Endometrial microvascular endothelial cells (primary cell): ENCODE data around the gene CACNA1C. TPM values are rescaled to one million over a fixed set of nuclear protein-coding genes. Genes with fewer than 3 reads are reported as not detected.
"Not testable (repeated sequence)": the region's sequence is repeated elsewhere in the genome, so short reads cannot be mapped to it uniquely, and the experiment has no call there.

Experiments used
- in situ Hi-C: cut with HindIII; loops from 2 replicates; pipeline ENCODE4 v1.10.0; 2017; ENCODE audit warnings: low sequenced_read_pairs, low pct_unique_long_range_greater_than_20kb; ENCODE audit errors: inconsistent ontology term
- total RNA-seq: library from RNA; depleted of rRNA; stranded (reverse); fragments of >200 nt; gene quantifications from one replicate; pipeline ENCODE4 v1.2.3, GENCODE V29; 2015; ENCODE audit errors: inconsistent ontology term

CACNA1C gene
- total RNA-seq, 1 donor from 2014 or later: not detected

GRCh38 chr12:2483713-2484112 lies 430.9 kb downstream of the CACNA1C start:
- in situ Hi-C loops: no loop called here

GRCh38 chr12:2484141-2484776 lies 431.5 kb downstream of the CACNA1C start:
- in situ Hi-C loops: no loop called here

GRCh38 chr12:2485681-2486080 lies 432.9 kb downstream of the CACNA1C start:
- in situ Hi-C loops: no loop called here

- in situ Hi-C loops: no loop called here
These were observed 434.0 kb downstream of the CACNA1C start for GRCh38 chr12:2486796-2487195.

GRCh38 chr12:2487278-2487677 lies 434.5 kb downstream of the CACNA1C start:
- in situ Hi-C loops: no loop called here

- in situ Hi-C loops: no loop called here
These were observed 435.3 kb downstream of the CACNA1C start for GRCh38 chr12:2488131-2488530.

GRCh38 chr12:2488596-2488995 lies 435.8 kb downstream of the CACNA1C start:
- in situ Hi-C loops: no loop called here

GRCh38 chr12:2489275-2489674 lies 436.5 kb downstream of the CACNA1C start:
- in situ Hi-C loops: no loop called here

GRCh38 chr12:2490831-2491230 lies 438.0 kb downstream of the CACNA1C start:
- in situ Hi-C loops: no loop called here

- in situ Hi-C loops: not testable (repeated sequence)
These were observed 438.6 kb downstream of the CACNA1C start for GRCh38 chr12:2491349-2491748.

- in situ Hi-C loops: no loop called here
These were observed 439.4 kb downstream of the CACNA1C start for GRCh38 chr12:2492236-2492635.

GRCh38 chr12:2493086-2493485 lies 440.3 kb downstream of the CACNA1C start:
- in situ Hi-C loops: no loop called here

- in situ Hi-C loops: no loop called here
These were observed 441.9 kb downstream of the CACNA1C start for GRCh38 chr12:2494486-2495192.

- in situ Hi-C loops: no loop called here
These were observed 442.8 kb downstream of the CACNA1C start for GRCh38 chr12:2495417-2496112.

- in situ Hi-C loops: no loop called here
These were observed 446.2 kb downstream of the CACNA1C start for GRCh38 chr12:2498964-2499500.

GRCh38 chr12:2501464-2502191 lies 448.8 kb downstream of the CACNA1C start:
- in situ Hi-C loops: no loop called here

- in situ Hi-C loops: no loop called here
These were observed 450.2 kb downstream of the CACNA1C start for GRCh38 chr12:2503036-2503435.

- in situ Hi-C loops: no loop called here
These were observed 451.0 kb downstream of the CACNA1C start for GRCh38 chr12:2503762-2504161.

GRCh38 chr12:2504577-2504976 lies 451.8 kb downstream of the CACNA1C start:
- in situ Hi-C loops: no loop called here
